Smooth muscle cell (in vitro differentiated cells): ENCODE results near the gene THOC1. TPM values are rescaled to one million over a fixed set of nuclear protein-coding genes. Genes with fewer than 3 reads are reported as not detected.

Source experiments
- DNase-seq: peaks from one replicate; lab custom pipeline; 2025; ENCODE audit not compliant: unreplicated experiment; lab: John Stamatoyannopoulos, UW
- H2AFZ ChIP-seq: fragments of 200-600 bp; sonication (generic); 2 replicates; pipeline ENCODE4 v1.6.0; 2016; ENCODE audit warnings: antibody characterized with exemption, low read depth, mild to moderate bottlenecking
- H3F3A ChIP-seq: fragments of 200-600 bp; sonication (generic); 2 replicates; pipeline ENCODE4 v1.6.0; 2017; ENCODE audit warnings: antibody characterized with exemption, low read depth
- H3K27ac ChIP-seq: fragments of 200-600 bp; sonication (generic); 2 replicates; pipeline ENCODE4 v1.5.1; 2016; ENCODE audit warnings: low read depth, mild to moderate bottlenecking
- H3K27me3 ChIP-seq: fragments of 200-600 bp; sonication (generic); 2 replicates; pipeline ENCODE4 v1.6.1; 2016; ENCODE audit warnings: low read depth, mild to moderate bottlenecking
- H3K36me3 ChIP-seq: fragments of 200-600 bp; sonication (generic); 2 replicates; pipeline ENCODE4 v1.5.1; 2016; ENCODE audit warnings: low read depth
- H3K4me1 ChIP-seq: fragments of 200-600 bp; sonication (generic); 2 replicates; pipeline ENCODE4 v1.5.1; 2016; ENCODE audit warnings: low read depth
- H3K4me2 ChIP-seq: fragments of 200-600 bp; sonication (generic); 2 replicates; pipeline ENCODE4 v1.6.0; 2016; ENCODE audit warnings: mild to moderate bottlenecking
- H3K4me3 ChIP-seq: fragments of 200-600 bp; sonication (generic); 2 replicates; pipeline ENCODE4 v1.5.1; 2016; ENCODE audit warnings: mild to moderate bottlenecking
- H3K79me2 ChIP-seq: fragments of 200-600 bp; sonication (generic); 2 replicates; pipeline ENCODE4 v1.6.0; 2016; ENCODE audit warnings: low read depth, mild to moderate bottlenecking
- H3K9ac ChIP-seq: fragments of 200-600 bp; sonication (generic); 2 replicates; pipeline ENCODE4 v1.6.0; 2016; ENCODE audit warnings: low read depth
- H3K9me3 ChIP-seq: fragments of 200-600 bp; sonication (generic); replicated peaks from 2 replicates; pipeline ENCODE4 v1.5.1; 2016; ENCODE audit warnings: low read depth
- H4K20me1 ChIP-seq: fragments of 200-600 bp; sonication (generic); 2 replicates; pipeline ENCODE4 v1.6.0; 2016; ENCODE audit warnings: low read depth
- CTCF ChIP-seq: fragments of 200-600 bp; sonication (generic); IDR thresholded peaks from 2 replicates; pipeline ENCODE4 v1.5.1; 2017; ENCODE audit warnings: borderline replicate concordance, mild to moderate bottlenecking, antibody characterized with exemption; ENCODE audit not compliant: insufficient read depth, poor library complexity, severe bottlenecking
- WGBS: methylation state at CpG from one replicate; pipeline ENCODE4 v1.1.7; 2016; ENCODE audit warnings: low lambda C conversion rate; 5-methylcytosine and 5-hydroxymethylcytosine counted together
- polyA plus RNA-seq: library from polyadenylated mRNA; unstranded; fragments of >200 nt; fragmentation: Nextera tagmentation; extraction: Ambion mirVana; gene quantifications from 2 replicates; pipeline ENCODE4 v1.2.1, GENCODE V29; 2016
- total RNA-seq: library from RNA; depleted of rRNA; stranded (reverse); fragments of >200 nt; gene quantifications from 2 replicates; pipeline ENCODE4 v1.2.3, GENCODE V29; 2014

THOC1 gene
- total and polyA plus RNA-seq, 2 experiments from 2014 or later: 14.8 to 48.7 TPM

- no peak overlapping the region for H3K4me3 ChIP-seq
- H3K4me1 ChIP-seq: no peaks in the 10 kb centered on the region
- peaks cover 76% of the 10 kb centered on the region for H4K20me1 ChIP-seq
- H3K9ac ChIP-seq: no peak overlapping the region
- H3K79me2 ChIP-seq: peaks cover 75% of the 10 kb centered on the region
- H3K36me3 ChIP-seq: peaks cover 19% of the 10 kb centered on the region
- TF ChIP-seq CTCF: no peak
- no peak for DNase-seq
- no peak overlapping the region for H2AFZ ChIP-seq
- H3K27ac ChIP-seq: no peak overlapping the region
- H3K4me2 ChIP-seq: no peak overlapping the region
- H3K27me3 ChIP-seq: no peaks in the 10 kb centered on the region
- no peaks in the 10 kb centered on the region for H3F3A ChIP-seq
- H3K9me3 ChIP-seq: no peaks in the 10 kb centered on the region
These were observed 86.1 kb downstream of the THOC1 start for GRCh38 chr18:181711-182110.

GRCh38 chr18:179499-179898 is 88.3 kb downstream of the THOC1 start:
- H3K4me3 ChIP-seq: no peak overlapping the region
- H3F3A ChIP-seq: no peaks in the 10 kb centered on the region
- peaks cover 77% of the 10 kb centered on the region for H4K20me1 ChIP-seq
- peaks cover 19% of the 10 kb centered on the region for H3K36me3 ChIP-seq
- no peak overlapping the region for H2AFZ ChIP-seq
- no peak overlapping the region for H3K4me2 ChIP-seq
- no peak for TF ChIP-seq CTCF
- H3K27me3 ChIP-seq: no peaks in the 10 kb centered on the region
- no peak for DNase-seq
- 99% methylated on average over 5 of the region's 5 CpGs for WGBS
- H3K27ac ChIP-seq: no peak overlapping the region
- no peaks in the 10 kb centered on the region for H3K9me3 ChIP-seq
- H3K9ac ChIP-seq: no peak overlapping the region
- H3K79me2 ChIP-seq: peaks cover 76% of the 10 kb centered on the region
- no peaks in the 10 kb centered on the region for H3K4me1 ChIP-seq

GRCh38 chr18:172361-172760 is 95.5 kb downstream of the THOC1 start:
- H3K4me1 ChIP-seq: no peaks in the 10 kb centered on the region
- no peaks in the 10 kb centered on the region for H3K27me3 ChIP-seq
- DNase-seq: no peak
- H3K4me3 ChIP-seq: no peak overlapping the region
- no peak overlapping the region for H3K4me2 ChIP-seq
- no peaks in the 10 kb centered on the region for H3K9me3 ChIP-seq
- H2AFZ ChIP-seq: no peak overlapping the region
- H3K36me3 ChIP-seq: no peaks in the 10 kb centered on the region
- H4K20me1 ChIP-seq: peaks cover 31% of the 10 kb centered on the region
- no peak for TF ChIP-seq CTCF
- H3F3A ChIP-seq: no peaks in the 10 kb centered on the region
- no peak overlapping the region for H3K9ac ChIP-seq
- H3K27ac ChIP-seq: no peak overlapping the region
- peaks cover 29% of the 10 kb centered on the region for H3K79me2 ChIP-seq
- 94% methylated on average over 5 of the region's 5 CpGs for WGBS

Other genes starting within 250 kb of the THOC1 start
- gene TUBB8B, start 218.4 kb downstream of the THOC1 start, total RNA-seq: 1.3 TPM in 1 of 2 replicates, not detected in the other
- 0.21 TPM in 1 of 2 replicates, not detected in the other for gene TUBB8B, start 218.4 kb downstream of the THOC1 start, polyA plus RNA-seq
- gene USP14, start 109.5 kb downstream of the THOC1 start, total RNA-seq: 36.5 and 38.5 TPM in 2 replicates
- gene USP14, start 109.5 kb downstream of the THOC1 start, polyA plus RNA-seq: 49.0 and 56.8 TPM in 2 replicates
- 10.8 and 13.8 TPM in 2 replicates for gene COLEC12, start 232.7 kb upstream of the THOC1 start, total RNA-seq
- 10.5 and 13.7 TPM in 2 replicates for gene COLEC12, start 232.7 kb upstream of the THOC1 start, polyA plus RNA-seq